GM21529 (cell line): ENCODE measurements around the gene SOX8.
"Not testable (repeated sequence)": the region's sequence is repeated elsewhere in the genome, so short reads cannot be mapped to it uniquely, and the experiment has no call there.

ENCODE experiments used
- ATAC-seq: cut with Tn5 transposase; IDR thresholded peaks from one replicate; pipeline ENCODE4 v1.9.1; 2021; ENCODE audit not compliant: unreplicated experiment

The SOX8 gene

GRCh38 chr16:953818-954217 is 27.8 kb upstream of the SOX8 start:
- ATAC-seq: not testable (repeated sequence)

- ATAC-seq: not testable (repeated sequence)
These were observed 25.8 kb upstream of the SOX8 start for GRCh38 chr16:955766-956165.

GRCh38 chr16:959232-960040 is 22.1 kb upstream of the SOX8 start:
- no peak for ATAC-seq

- ATAC-seq: no peak
These were observed 19.2 kb upstream of the SOX8 start for GRCh38 chr16:962366-962765.

- no peak for ATAC-seq
These were observed 18.4 kb upstream of the SOX8 start for GRCh38 chr16:962901-963814.

- no peak for ATAC-seq
These were observed 17.7 kb upstream of the SOX8 start for GRCh38 chr16:963913-964312.

GRCh38 chr16:964356-965035 is 17.1 kb upstream of the SOX8 start:
- no peak for ATAC-seq

GRCh38 chr16:965036-965395 is 16.6 kb upstream of the SOX8 start:
- no peak for ATAC-seq

- no peak for ATAC-seq
These were observed 16.1 kb upstream of the SOX8 start for GRCh38 chr16:965487-965886.

- no peak for ATAC-seq
These were observed 15.5 kb upstream of the SOX8 start for GRCh38 chr16:966035-966434.

- ATAC-seq: no peak
These were observed 15.1 kb upstream of the SOX8 start for GRCh38 chr16:966505-966904.

GRCh38 chr16:967077-967541 is 14.5 kb upstream of the SOX8 start:
- ATAC-seq: no peak

- ATAC-seq: no peak
These were observed 13.8 kb upstream of the SOX8 start for GRCh38 chr16:967546-968295.

GRCh38 chr16:968620-969019 is 12.9 kb upstream of the SOX8 start:
- ATAC-seq: no peak

- ATAC-seq: no peak
These were observed 11.8 kb upstream of the SOX8 start for GRCh38 chr16:969508-970385.

- peak; percentile 33 for ATAC-seq
These were observed 11.2 kb upstream of the SOX8 start for GRCh38 chr16:970386-970765.

GRCh38 chr16:970766-971581 is 10.6 kb upstream of the SOX8 start, which contains the start of gene LMF1:
Gene LMF1 (minus strand): TSS chr16:970984. CDS start chr16:970980, 4 bp downstream.
- peak; percentile 74 for ATAC-seq

GRCh38 chr16:971582-971905 is 10.0 kb upstream of the SOX8 start:
- ATAC-seq: no peak

GRCh38 chr16:971981-972315 is 9.6 kb upstream of the SOX8 start:
- ATAC-seq: no peak
